Stimulated activated CD8-positive, alpha-beta memory T cell treated with anti-CD3 and anti-CD28 coated beads, Interleukin-4, amount 100 ng/mL, for 4 hours (primary cell): ENCODE results near the gene ACE.

Experiments
- DNase-seq, 2 donors: peaks; one replicate each; pipeline ENCODE4 v3.0.0-alpha.2; 2020; ENCODE audit warnings: low read depth in 2 of 2, low spot score in 1 of 2

Gene ACE

DNA sequence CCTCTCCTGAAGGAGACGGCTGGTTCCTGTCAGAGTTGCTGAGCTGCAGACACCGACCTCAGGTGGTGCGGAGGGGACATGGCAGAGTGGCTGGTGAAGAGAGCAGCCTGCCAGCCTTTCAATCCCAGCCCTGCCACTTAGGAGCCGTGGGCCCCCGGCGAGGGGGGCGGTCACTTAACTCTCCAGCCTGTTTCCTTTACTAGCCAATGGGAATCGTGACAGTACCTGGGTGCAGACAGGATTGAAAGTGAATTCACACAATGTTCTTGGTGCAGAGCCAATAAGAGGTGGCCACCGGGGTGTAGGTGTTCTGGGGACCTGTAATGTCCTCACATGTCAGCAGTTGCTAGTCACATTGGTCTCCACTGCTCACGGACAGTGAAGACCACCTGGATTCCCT is 13.5 kb downstream of the ACE start:
- DNase-seq, result no peak

- DNase-seq, result no peak
Observed at GRCh38 chr17:63490858-63491400, 14.1 kb downstream of the ACE start.

DNA sequence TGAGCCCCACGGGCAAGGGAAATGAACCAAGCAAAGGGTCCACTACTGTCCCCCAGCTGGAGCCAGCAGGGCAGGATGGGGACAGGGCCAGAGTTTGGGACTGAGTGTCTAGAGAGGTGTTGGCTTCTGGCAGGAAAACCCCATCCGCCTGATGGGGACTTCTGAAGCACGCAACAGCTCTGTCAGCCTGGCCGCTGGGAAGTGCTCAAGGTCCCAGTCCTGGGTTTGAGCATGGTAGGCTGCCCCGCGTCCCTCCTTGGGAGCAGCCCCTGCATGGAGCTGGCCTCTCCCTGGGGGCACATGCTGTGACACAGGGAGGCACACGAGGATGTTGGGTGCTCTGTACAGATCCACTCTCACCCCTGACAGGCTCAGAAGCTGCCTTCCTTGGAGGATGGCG is 14.6 kb downstream of the ACE start:
- no peak for DNase-seq

DNA sequence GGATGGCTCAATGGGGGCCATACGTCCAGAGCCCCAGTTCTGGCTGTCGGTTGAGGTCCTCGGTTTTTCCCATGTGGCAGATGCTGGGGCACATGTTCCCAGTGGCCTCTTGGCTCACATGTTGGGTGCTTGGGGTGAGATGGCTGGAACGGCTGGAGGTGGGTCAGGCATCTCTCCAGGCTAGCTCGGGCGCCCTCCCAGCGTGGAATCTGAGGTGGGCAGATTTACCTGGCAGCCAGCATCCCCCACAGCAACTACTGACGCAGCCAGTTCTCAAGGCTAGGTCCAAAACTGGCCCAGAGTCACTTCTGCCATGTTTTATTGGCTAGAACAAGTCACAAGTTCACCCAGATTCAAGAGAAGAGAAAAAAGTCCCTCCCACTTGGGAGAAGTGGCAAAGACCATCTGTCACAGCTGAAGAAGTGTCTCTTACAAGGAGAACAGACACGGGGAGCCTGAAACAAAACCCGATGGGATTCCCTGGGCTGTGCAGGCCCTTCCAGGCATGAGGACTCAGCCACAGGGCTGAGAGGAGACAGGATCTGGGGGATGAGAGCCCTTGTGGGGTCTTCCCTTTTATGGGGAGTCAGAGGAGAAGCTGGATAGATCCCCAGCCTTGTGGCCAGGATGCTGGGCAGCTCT is 15.2 kb downstream of the ACE start:
- DNase-seq, result no peak

DNA sequence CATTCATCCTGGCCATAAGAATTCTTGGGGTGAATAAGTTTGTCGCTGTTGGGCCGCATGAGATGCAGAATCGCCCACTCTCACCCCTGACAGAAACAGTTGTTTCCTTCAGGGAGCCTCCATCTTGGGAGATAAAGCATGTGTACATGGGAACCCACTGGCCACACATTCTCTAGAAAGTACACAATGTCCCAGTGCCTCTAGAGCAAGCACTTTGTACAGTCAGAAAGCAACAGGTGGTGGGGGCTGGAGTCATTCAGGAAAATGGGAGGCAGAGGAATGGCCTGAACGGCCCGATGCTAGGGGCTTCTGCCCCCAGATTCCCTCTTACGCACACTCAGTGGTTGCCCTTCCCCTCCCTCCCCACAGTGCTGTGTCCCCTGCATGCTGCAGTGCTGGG is 16.1 kb downstream of the ACE start:
- no peak for DNase-seq

- DNase-seq, result no peak
Observed at GRCh38 chr17:63493411-63493810, 16.6 kb downstream of the ACE start.

DNA sequence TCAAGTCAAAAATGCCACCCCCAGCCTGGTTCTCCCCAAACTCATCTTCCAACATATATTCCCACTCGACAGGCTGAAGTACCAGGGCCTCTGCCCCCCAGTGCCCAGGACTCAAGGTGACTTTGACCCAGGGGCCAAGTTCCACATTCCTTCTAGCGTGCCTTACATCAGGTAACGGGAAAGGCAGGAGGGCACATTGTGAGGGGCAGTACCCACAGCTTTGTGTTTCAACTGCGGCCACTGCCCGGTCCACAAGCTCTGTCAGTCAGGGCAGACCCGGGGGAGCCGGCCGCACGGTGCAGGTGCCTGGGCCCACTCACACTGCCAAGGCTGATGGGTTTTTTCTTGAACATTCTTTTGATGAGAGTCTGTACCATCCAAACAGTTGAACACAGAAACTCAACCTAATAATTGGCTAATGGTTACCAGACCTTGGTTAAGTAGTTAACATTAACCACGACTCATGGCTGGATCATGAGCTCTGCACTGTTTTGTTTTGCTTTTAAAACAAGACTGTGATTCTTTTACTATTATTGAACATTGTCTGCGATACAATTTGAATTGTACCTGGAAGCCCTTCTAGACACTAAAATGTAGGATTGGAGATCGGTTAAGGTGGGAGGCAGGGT is 17.6 kb downstream of the ACE start:
- no peak for DNase-seq

DNA sequence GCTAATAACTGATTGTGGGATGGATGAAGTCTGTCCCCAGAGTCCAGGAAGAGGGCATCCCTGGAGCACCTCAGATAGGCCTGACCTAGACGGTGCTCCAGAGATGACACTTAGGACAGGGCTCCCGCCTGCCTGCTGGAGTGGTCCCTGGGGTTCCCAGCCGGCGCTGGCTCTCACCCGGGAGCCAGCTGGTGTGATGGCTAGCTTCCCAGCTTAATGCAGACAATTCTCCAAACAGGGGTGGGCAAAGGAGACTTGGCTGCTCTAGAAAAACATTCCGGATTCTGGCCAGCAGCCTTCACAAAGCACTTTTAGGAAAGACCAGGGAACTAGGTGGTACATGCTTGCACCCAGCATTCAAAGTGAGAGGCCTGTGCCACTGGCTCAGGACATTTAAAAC is 18.6 kb downstream of the ACE start:
- no peak for DNase-seq

DNA sequence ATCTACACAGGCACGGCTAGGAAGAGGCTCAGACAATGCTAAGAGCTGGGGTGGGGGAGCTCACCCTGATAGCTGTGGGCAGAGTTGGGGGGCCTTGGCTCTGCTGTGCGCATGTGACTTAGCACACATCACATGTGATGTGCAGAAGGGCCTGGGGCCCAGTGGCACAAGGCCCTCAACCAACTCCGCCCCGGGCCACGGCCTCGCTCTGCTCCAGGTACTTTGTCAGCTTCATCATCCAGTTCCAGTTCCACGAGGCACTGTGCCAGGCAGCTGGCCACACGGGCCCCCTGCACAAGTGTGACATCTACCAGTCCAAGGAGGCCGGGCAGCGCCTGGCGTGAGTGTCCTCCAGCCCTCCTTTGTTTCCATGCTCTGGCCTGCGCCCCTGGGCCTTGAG is 19.3 kb downstream of the ACE start:
- DNase-seq, result no peak

- DNase-seq, result no peak
Observed at GRCh38 chr17:63496663-63497400, 20.0 kb downstream of the ACE start.

GRCh38 chr17:63497708-63498483 is 21.0 kb downstream of the ACE start:
- DNase-seq, result no peak

- no peak for DNase-seq
Observed at GRCh38 chr17:63498626-63499195, 21.9 kb downstream of the ACE start.

GRCh38 chr17:63500543-63501390 is 23.9 kb downstream of the ACE start:
- DNase-seq, result no peak

- DNase-seq, result no peak
Observed at GRCh38 chr17:63503341-63503705, 26.5 kb downstream of the ACE start.

DNA sequence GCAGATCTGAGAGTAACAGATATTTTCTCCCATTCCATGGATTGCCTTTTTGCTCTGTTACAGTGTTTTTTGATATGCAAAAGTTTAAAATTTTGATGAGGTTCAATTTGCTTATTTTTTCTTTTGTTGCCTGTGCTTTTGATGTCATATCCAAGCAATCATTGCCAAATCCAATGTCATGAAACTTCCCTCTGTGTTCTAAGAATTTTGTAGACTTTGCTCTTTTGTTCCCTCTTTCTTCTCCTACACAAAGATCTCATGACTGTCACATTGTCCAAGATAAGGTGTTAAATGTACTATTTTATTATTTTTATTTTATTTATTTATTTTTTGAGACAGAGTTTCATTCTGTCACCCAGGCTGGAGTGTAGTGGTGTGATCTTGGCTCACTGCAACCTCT is 27.4 kb downstream of the ACE start:
- no peak for DNase-seq

- DNase-seq, result no peak
Observed at GRCh38 chr17:63505341-63505740, 28.5 kb downstream of the ACE start.

DNA sequence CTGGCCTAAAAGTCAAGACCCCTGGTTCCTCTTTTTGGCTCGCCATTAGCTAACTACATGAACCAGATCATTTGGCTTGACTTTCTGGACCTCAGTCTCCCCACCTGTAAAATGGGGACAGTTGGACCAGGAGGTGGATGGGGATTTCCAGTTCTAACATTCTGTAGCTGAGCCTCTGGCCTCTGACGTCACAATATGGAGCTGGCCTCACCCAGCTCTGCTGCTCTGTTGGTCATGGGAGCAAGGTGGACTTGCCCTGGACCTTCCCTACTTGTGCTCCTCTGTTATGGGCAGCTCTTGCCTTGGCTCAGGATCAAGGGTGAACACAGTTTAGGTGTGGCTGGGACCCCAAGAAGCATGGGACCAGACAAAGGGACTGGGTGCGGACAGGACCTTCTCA is 29.8 kb downstream of the ACE start:
- no peak for DNase-seq

GRCh38 chr17:63511331-63511730 is 34.5 kb downstream of the ACE start:
- DNase-seq, result no peak

DNA sequence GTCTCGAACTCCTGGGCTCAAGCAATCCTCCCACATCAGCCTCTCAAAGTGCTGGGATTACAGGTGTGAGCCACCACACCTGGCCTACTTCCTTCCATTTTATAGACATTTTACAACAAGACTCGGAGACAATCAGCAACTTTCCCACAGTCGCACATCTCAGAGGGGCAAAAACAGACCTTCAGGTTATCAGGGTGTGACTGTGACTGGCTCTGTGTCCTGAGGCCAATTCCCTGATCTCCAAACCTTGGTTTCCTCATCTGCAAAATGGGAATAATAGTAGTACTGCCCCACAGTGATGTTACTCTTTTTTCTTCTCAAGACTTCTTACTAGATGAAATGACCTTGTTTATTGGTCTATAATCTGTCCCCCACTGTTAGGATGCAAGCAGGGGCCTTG is 35.5 kb downstream of the ACE start:
- no peak for DNase-seq

DNA sequence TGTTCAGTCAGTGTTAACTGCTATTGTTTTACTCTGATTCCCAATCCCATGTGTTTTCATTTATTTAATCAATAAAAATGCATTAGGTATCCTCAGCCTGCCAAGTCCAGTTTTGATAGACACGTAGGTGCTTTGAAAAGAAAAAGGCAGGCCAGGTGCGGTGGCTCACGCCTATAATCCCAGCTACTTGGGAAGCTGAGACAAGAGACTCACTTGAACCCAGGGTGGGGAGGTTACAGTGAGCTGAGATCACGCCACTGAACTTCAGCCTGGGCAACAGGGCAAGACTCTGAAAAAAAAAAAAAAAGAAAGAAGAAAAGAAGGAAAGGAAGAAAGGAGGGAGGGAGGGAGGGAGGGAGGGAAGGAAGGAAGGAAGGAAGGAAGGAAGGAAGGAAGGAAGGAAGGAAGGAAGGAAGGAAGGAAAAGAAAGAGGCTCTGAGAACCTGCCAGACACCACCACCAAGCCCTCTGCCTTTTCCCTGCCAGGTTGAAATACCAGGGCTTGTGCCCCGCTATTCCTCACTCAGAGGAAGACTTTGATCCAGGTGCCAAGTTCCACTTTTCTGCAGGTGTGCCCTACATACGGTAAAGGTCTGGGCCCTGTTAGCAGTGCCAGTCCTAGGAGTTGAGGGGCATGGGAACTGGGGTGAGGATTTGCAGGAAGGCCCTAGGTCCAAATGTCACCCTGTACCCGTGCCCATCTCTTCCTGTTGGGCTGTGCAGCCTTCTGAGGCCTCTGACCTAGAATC is 36.2 kb downstream of the ACE start:
- DNase-seq, result no peak
